ENCODE measurements around the gene HDAC4.

Gene HDAC4

DNA sequence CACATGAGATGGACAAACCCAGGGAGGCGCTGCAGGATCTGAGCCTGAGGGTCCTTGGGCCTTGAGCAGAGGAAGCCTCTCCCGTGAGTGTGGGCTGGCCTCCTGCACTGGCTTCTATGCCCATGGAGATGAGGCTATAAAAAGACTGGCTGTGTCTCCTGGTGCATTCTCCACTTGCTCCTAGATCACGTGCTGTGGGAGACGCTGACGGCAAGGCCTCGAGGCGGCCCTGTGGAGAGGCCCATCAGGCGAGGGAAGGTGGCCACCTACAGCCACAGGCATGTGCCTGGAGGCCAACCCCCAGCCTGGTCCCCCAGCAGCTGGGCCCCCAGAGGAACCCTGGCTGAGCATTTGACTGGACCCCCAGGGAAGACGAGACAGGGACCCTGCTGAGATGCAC, 354.0 kb downstream of the HDAC4 start:
- TF ChIP-seq, protein P1, sequence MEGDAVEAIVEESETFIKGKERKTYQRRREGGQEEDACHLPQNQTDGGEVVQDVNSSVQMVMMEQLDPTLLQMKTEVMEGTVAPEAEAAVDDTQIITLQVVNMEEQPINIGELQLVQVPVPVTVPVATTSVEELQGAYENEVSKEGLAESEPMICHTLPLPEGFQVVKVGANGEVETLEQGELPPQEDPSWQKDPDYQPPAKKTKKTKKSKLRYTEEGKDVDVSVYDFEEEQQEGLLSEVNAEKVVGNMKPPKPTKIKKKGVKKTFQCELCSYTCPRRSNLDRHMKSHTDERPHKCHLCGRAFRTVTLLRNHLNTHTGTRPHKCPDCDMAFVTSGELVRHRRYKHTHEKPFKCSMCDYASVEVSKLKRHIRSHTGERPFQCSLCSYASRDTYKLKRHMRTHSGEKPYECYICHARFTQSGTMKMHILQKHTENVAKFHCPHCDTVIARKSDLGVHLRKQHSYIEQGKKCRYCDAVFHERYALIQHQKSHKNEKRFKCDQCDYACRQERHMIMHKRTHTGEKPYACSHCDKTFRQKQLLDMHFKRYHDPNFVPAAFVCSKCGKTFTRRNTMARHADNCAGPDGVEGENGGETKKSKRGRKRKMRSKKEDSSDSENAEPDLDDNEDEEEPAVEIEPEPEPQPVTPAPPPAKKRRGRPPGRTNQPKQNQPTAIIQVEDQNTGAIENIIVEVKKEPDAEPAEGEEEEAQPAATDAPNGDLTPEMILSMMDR (IDR thresholded peaks at IDR 0.05; ENCODE audit: insufficient read depth, low read length), result no peak
- no peak for TF ChIP-seq GABPA (IDR thresholded peaks at IDR 0.05; ENCODE audit: low read depth)
- Histone ChIP-seq H3K27ac (replicated peaks) (no peak overlapping the region), H3K4me3 (replicated peaks; ENCODE audit: insufficient read depth, low read length) (no peak overlapping the region), H3K27me3 (ENCODE audit: insufficient read depth, poor library complexity, severe bottlenecking) (no peaks in the 10 kb centered on the region)
- DNase-seq (ENCODE audit: low read depth in 1 of 2, low spot score in 1 of 2), result no peak

DNA sequence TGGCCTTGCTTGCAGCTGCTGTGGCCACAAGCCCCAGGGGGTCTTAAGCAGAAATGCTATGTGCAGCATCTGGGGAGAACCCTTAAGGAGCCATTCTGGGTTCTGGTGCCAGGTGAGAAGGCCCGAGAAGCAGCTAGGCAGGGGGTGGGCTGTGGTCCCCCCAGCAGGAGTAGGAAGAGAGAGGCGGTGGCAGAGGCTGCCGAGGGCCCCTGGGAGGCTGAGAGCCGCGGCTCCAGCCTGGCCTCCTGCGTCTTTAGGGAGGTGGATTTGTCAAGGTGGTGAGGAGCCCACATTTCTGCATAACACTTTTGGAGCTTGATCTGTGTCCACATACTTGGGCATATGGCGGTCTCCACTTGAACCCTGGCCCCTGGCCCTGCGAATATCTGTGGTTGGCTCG, 356.5 kb downstream of the HDAC4 start:
- DNase-seq (ENCODE audit: low read depth in 1 of 2, low spot score in 1 of 2), result no peak
- Histone ChIP-seq H3K27me3 (ENCODE audit: insufficient read depth, poor library complexity, severe bottlenecking) (no peaks in the 10 kb centered on the region), H3K27ac (replicated peaks) (no peak overlapping the region), H3K4me3 (replicated peaks; ENCODE audit: insufficient read depth, low read length) (no peak overlapping the region)
- TF ChIP-seq, protein P1 (IDR thresholded peaks at IDR 0.05; ENCODE audit: insufficient read depth, low read length), result no peak
- TF ChIP-seq, protein P2, sequence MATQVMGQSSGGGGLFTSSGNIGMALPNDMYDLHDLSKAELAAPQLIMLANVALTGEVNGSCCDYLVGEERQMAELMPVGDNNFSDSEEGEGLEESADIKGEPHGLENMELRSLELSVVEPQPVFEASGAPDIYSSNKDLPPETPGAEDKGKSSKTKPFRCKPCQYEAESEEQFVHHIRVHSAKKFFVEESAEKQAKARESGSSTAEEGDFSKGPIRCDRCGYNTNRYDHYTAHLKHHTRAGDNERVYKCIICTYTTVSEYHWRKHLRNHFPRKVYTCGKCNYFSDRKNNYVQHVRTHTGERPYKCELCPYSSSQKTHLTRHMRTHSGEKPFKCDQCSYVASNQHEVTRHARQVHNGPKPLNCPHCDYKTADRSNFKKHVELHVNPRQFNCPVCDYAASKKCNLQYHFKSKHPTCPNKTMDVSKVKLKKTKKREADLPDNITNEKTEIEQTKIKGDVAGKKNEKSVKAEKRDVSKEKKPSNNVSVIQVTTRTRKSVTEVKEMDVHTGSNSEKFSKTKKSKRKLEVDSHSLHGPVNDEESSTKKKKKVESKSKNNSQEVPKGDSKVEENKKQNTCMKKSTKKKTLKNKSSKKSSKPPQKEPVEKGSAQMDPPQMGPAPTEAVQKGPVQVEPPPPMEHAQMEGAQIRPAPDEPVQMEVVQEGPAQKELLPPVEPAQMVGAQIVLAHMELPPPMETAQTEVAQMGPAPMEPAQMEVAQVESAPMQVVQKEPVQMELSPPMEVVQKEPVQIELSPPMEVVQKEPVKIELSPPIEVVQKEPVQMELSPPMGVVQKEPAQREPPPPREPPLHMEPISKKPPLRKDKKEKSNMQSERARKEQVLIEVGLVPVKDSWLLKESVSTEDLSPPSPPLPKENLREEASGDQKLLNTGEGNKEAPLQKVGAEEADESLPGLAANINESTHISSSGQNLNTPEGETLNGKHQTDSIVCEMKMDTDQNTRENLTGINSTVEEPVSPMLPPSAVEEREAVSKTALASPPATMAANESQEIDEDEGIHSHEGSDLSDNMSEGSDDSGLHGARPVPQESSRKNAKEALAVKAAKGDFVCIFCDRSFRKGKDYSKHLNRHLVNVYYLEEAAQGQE (IDR thresholded peaks at IDR 0.05; ENCODE audit: insufficient replicate concordance, low read depth), result no peak

DNA sequence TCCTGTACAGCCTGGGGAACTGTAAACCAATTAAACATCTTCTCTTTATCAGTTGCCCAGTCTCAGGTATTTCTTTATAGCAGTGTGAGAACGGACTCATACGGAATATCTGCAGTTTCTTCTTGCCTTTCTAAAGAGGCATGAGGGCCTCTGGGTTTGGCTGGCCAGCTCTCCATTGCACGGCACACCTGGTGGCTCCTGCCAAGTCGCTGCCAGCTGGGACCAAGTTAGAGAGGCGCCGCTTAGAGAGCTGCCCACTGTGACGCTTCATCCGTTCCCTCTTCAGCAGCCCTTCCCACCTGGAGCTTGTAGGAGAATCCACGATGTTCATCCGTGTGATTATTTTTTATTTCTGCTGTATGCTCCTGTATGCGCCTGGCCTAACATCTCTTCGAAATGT, 357.5 kb downstream of the HDAC4 start:
- TF ChIP-seq, protein P1 (IDR thresholded peaks at IDR 0.05; ENCODE audit: insufficient read depth, low read length), result no peak
- no peak for TF ChIP-seq SPI1 (IDR thresholded peaks at IDR 0.05; ENCODE audit: borderline replicate concordance, low read depth)
- no peak overlapping the region for H3K27ac ChIP-seq (replicated peaks)
- no peak for DNase-seq (ENCODE audit: low read depth in 1 of 2, low spot score in 1 of 2)
- H3K4me3 ChIP-seq (replicated peaks; ENCODE audit: insufficient read depth, low read length), result no peak overlapping the region
- no peaks in the 10 kb centered on the region for H3K27me3 ChIP-seq (ENCODE audit: insufficient read depth, poor library complexity, severe bottlenecking)

DNA sequence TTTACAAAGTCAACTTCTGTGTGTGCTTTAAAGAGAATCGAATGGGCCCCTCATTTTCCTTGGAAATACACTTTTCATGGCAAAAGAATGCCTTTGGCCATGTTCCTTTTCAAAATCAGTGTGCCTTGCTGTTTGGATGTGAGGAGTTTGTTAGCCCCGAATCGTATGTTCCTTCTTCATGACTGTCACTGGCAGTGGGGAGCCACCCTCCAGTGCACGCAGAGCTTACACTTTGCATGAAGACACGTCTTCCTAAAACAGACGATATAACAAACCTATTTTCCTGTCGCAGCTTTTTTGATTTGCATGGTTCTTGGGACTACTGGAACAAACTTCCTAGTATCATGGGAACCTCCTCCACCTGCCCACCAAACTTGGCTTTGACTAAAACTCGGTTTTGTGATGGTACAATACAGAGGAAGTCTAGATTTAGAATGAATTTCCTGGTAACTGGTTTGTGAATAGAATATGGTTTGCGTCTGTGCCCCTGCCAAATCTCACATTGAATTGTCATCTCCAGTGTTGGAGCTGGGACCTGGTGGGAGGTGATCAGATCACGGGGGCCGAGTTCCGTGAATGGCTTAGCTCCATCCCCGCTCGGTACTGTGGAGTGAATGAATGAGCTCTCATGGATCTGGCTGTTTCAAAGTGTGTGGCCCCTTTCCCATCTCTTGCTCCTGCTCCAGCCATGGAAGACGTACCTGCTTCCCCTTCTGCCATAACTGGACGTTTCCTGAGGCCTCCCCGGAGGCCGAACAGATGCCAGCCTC, 358.1 kb downstream of the HDAC4 start:
- TF ChIP-seq, protein P1 (IDR thresholded peaks at IDR 0.05; ENCODE audit: insufficient read depth, low read length), result no peak
- TF ChIP-seq, protein P2 (IDR thresholded peaks at IDR 0.05; ENCODE audit: insufficient replicate concordance, low read depth), result no peak
- no peak for TF ChIP-seq GABPA (IDR thresholded peaks at IDR 0.05; ENCODE audit: low read depth)
- TF ChIP-seq SPI1 (IDR thresholded peaks at IDR 0.05; ENCODE audit: borderline replicate concordance, low read depth), result no peak
- TF ChIP-seq POLR2AphosphoS5 (IDR thresholded peaks at IDR 0.05; ENCODE audit: low read depth), result no peak
- no peaks in the 10 kb centered on the region for H3K27me3 ChIP-seq (ENCODE audit: insufficient read depth, poor library complexity, severe bottlenecking)

More for the DNA sequence above, 358.1 kb downstream of the HDAC4 start:
- no peak overlapping the region for H3K4me3 ChIP-seq (replicated peaks; ENCODE audit: insufficient read depth, low read length)
- no peak overlapping the region for H3K27ac ChIP-seq (replicated peaks)
- no peak for DNase-seq (ENCODE audit: low read depth in 1 of 2, low spot score in 1 of 2)

All from HL-60 (cell line).